ENCODE data around the gene RHCG. TPM values are rescaled to one million over a fixed set of nuclear protein-coding genes. Genes with fewer than 3 reads are reported as not detected.

The RHCG gene
- total and polyA plus RNA-seq, 4 donors: 0.08 to 0.19 (median 0.15) TPM

DNA sequence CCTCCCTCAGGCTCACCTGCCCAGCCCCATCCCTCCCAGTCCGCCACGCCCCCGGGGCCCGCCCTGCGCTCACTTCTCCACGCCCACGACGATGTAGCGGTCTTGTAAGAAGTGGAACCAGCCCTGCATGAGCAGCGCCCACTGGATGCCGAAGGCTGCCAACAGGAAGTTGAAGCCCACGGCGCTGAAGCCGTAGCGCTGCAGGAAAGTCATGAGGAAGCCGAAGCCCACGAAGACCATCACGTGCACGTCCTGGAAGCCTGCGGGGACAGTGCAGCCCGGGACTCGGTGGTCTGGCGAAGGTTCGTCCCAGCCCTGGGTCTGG is 9.7 kb downstream of the RHCG start:
- no peaks in the 10 kb centered on the region for H3K9me3 ChIP-seq (ENCODE audit: control insufficient read depth in 4 of 4, low read length in 3 of 4)
- no peak for DNase-seq (ENCODE audit: low spot score)
- no peaks in the 10 kb centered on the region for H3K27me3 ChIP-seq (ENCODE audit: control insufficient read depth in 4 of 4, insufficient read depth in 4 of 4, low read length in 3 of 4)
- no peaks in the 10 kb centered on the region for H3K36me3 ChIP-seq (ENCODE audit: control insufficient read depth in 4 of 4, insufficient read depth in 3 of 4, low read depth in 1 of 4, low read length in 3 of 4)
- no peak for TF ChIP-seq EGR1 (IDR thresholded peaks at IDR 0.05; ENCODE audit: low read depth in 2 of 2)
- TF ChIP-seq FOXA2 (IDR thresholded peaks at IDR 0.05): no peak
- no peak for TF ChIP-seq NR2F2 (IDR thresholded peaks at IDR 0.05)
- TF ChIP-seq FOXA1 (IDR thresholded peaks at IDR 0.05): no peak
- TF ChIP-seq, protein P1, sequence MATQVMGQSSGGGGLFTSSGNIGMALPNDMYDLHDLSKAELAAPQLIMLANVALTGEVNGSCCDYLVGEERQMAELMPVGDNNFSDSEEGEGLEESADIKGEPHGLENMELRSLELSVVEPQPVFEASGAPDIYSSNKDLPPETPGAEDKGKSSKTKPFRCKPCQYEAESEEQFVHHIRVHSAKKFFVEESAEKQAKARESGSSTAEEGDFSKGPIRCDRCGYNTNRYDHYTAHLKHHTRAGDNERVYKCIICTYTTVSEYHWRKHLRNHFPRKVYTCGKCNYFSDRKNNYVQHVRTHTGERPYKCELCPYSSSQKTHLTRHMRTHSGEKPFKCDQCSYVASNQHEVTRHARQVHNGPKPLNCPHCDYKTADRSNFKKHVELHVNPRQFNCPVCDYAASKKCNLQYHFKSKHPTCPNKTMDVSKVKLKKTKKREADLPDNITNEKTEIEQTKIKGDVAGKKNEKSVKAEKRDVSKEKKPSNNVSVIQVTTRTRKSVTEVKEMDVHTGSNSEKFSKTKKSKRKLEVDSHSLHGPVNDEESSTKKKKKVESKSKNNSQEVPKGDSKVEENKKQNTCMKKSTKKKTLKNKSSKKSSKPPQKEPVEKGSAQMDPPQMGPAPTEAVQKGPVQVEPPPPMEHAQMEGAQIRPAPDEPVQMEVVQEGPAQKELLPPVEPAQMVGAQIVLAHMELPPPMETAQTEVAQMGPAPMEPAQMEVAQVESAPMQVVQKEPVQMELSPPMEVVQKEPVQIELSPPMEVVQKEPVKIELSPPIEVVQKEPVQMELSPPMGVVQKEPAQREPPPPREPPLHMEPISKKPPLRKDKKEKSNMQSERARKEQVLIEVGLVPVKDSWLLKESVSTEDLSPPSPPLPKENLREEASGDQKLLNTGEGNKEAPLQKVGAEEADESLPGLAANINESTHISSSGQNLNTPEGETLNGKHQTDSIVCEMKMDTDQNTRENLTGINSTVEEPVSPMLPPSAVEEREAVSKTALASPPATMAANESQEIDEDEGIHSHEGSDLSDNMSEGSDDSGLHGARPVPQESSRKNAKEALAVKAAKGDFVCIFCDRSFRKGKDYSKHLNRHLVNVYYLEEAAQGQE (IDR thresholded peaks at IDR 0.05): no peak
- no peak for TF ChIP-seq RAD21 (IDR thresholded peaks at IDR 0.05)
- TF ChIP-seq, protein P2, sequence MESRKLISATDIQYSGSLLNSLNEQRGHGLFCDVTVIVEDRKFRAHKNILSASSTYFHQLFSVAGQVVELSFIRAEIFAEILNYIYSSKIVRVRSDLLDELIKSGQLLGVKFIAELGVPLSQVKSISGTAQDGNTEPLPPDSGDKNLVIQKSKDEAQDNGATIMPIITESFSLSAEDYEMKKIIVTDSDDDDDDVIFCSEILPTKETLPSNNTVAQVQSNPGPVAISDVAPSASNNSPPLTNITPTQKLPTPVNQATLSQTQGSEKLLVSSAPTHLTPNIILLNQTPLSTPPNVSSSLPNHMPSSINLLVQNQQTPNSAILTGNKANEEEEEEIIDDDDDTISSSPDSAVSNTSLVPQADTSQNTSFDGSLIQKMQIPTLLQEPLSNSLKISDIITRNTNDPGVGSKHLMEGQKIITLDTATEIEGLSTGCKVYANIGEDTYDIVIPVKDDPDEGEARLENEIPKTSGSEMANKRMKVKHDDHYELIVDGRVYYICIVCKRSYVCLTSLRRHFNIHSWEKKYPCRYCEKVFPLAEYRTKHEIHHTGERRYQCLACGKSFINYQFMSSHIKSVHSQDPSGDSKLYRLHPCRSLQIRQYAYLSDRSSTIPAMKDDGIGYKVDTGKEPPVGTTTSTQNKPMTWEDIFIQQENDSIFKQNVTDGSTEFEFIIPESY (IDR thresholded peaks at IDR 0.05): no peak
- no peak for TF ChIP-seq JUND (IDR thresholded peaks at IDR 0.05)
- TF ChIP-seq HNF4A (conservative IDR thresholded peaks at IDR 0.05): no peak
- TF ChIP-seq YY1 (IDR thresholded peaks at IDR 0.05): no peak
- TF ChIP-seq SP1 (IDR thresholded peaks at IDR 0.05): no peak
- no peak for TF ChIP-seq RXRA (IDR thresholded peaks at IDR 0.05)
- TF ChIP-seq HNF4G (IDR thresholded peaks at IDR 0.05): no peak
- TF ChIP-seq, protein P3, sequence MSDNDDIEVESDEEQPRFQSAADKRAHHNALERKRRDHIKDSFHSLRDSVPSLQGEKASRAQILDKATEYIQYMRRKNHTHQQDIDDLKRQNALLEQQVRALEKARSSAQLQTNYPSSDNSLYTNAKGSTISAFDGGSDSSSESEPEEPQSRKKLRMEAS (IDR thresholded peaks at IDR 0.05): no peak
- TF ChIP-seq, protein P4, sequence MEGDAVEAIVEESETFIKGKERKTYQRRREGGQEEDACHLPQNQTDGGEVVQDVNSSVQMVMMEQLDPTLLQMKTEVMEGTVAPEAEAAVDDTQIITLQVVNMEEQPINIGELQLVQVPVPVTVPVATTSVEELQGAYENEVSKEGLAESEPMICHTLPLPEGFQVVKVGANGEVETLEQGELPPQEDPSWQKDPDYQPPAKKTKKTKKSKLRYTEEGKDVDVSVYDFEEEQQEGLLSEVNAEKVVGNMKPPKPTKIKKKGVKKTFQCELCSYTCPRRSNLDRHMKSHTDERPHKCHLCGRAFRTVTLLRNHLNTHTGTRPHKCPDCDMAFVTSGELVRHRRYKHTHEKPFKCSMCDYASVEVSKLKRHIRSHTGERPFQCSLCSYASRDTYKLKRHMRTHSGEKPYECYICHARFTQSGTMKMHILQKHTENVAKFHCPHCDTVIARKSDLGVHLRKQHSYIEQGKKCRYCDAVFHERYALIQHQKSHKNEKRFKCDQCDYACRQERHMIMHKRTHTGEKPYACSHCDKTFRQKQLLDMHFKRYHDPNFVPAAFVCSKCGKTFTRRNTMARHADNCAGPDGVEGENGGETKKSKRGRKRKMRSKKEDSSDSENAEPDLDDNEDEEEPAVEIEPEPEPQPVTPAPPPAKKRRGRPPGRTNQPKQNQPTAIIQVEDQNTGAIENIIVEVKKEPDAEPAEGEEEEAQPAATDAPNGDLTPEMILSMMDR (IDR thresholded peaks at IDR 0.05; ENCODE audit: low read depth, low read length, missing input control): no peak
- TF ChIP-seq, protein P5, sequence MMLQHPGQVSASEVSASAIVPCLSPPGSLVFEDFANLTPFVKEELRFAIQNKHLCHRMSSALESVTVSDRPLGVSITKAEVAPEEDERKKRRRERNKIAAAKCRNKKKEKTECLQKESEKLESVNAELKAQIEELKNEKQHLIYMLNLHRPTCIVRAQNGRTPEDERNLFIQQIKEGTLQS (IDR thresholded peaks at IDR 0.05): no peak
- TF ChIP-seq GABPA (IDR thresholded peaks at IDR 0.05 in 1 of 2, conservative IDR thresholded peaks at IDR 0.05 in 1 of 2): no peak
- TF ChIP-seq TAF1 (conservative IDR thresholded peaks at IDR 0.05): no peak
- H3K27ac ChIP-seq (ENCODE audit: low read depth in 1 of 2, low read length in 2 of 2): no peak overlapping the region
- 24% methylated on average over 24 of the region's 24 CpGs for WGBS
- H3K9ac ChIP-seq (ENCODE audit: low read depth in 1 of 2, low read length in 2 of 2): no peak overlapping the region
- H3K4me3 ChIP-seq (ENCODE audit: low read depth in 1 of 3, low read length in 3 of 3): no peak overlapping the region
- H3K4me1 ChIP-seq (ENCODE audit: control insufficient read depth in 4 of 4, insufficient read depth in 4 of 4, low read length in 3 of 4): peaks cover 0 to 11% (median 3%) of the 10 kb centered on the region in 4 donors
